ENCODE results near the gene EPHB3. TPM values are rescaled to one million over a fixed set of nuclear protein-coding genes. Genes with fewer than 3 reads are reported as not detected.

The EPHB3 gene
- total and polyA plus RNA-seq, 2 donors (not counting 3 experiments of a cell fraction or from before 2014, with no cell fraction given): 0.01 TPM; not detected in 1

GRCh38 chr3:184595726-184596125 lies 34.1 kb downstream of the EPHB3 start:
- dilution Hi-C loops (cut with MboI; ENCODE audit: extremely low pct_ligation_motif_present, low sequenced_read_pairs) (no loop called here), intact Hi-C loops (cut with micrococcal nuclease) (no loop called here)
- TF ChIP-seq MYC (IDR thresholded peaks at IDR 0.05; ENCODE audit: low read depth, low read length) (no peak), FOS (IDR thresholded peaks at IDR 0.05; ENCODE audit: borderline replicate concordance, insufficient read depth, low read length) (no peak), GATA2 (IDR thresholded peaks at IDR 0.05; ENCODE audit: insufficient read depth, insufficient read length, low read depth, low read length) (no peak)
- Histone ChIP-seq H2AFZ (ENCODE audit: low read depth, low read length) (no peak overlapping the region), H3K36me3 (ENCODE audit: control insufficient read depth in 2 of 2, extremely low read depth in 1 of 2, insufficient read depth in 2 of 2, low read length in 2 of 2) (no peaks in the 10 kb centered on the region), H3K4me2 (ENCODE audit: insufficient read depth, low read length) (no peak overlapping the region), H3K27me3 (ENCODE audit: control insufficient read depth in 2 of 2, insufficient read depth in 2 of 2, low read length in 2 of 2) (peaks cover 5 to 8% of the 10 kb centered on the region in 2 experiments), H3K9me3 (replicated peaks; ENCODE audit: control insufficient read depth, insufficient read depth, low read length) (no peaks in the 10 kb centered on the region), H3K9me1 (replicated peaks; ENCODE audit: control insufficient read depth, extremely low read depth, insufficient read depth, low read length) (no peaks in the 10 kb centered on the region), H3K27ac (ENCODE audit: insufficient read depth, low read depth, low read length) (no peak overlapping the region), H4K20me1 (replicated peaks; ENCODE audit: control insufficient read depth, extremely low read depth, insufficient read depth, low read length) (no peaks in the 10 kb centered on the region), H3K9ac (replicated peaks; ENCODE audit: extremely low read depth, insufficient read depth, low read length) (no peak overlapping the region), H3K79me2 (ENCODE audit: control insufficient read depth, insufficient read depth, low read length) (no peaks in the 10 kb centered on the region), H3K4me3 (replicated peaks in 1 of 3; ENCODE audit: insufficient read depth in 1 of 3, low read depth in 1 of 3, low read length in 3 of 3) (no peak overlapping the region), H3K4me1 (ENCODE audit: control insufficient read depth, extremely low read depth, insufficient read depth, low read length) (no peaks in the 10 kb centered on the region)
- ChIA-PET POLR2A (no interaction called here), CTCF (interaction anchor here (1.1 kb wide), 1 partner anchor 24 kb away, joined by 3 read pairs; no protein-coding TSS in a partner anchor)
- DNase-seq (ENCODE audit: low read depth, low spot score): no peak
- BruUV-seq (replicated peaks): no TSS peak
- no peak for FAIRE-seq

- H4K20me1 ChIP-seq (replicated peaks; ENCODE audit: control insufficient read depth, extremely low read depth, insufficient read depth, low read length): no peaks in the 10 kb centered on the region
- no peaks in the 10 kb centered on the region for H3K79me2 ChIP-seq (ENCODE audit: control insufficient read depth, insufficient read depth, low read length)
- no peaks in the 10 kb centered on the region for H3K4me1 ChIP-seq (ENCODE audit: control insufficient read depth, extremely low read depth, insufficient read depth, low read length)
- peaks cover 10 to 12% of the 10 kb centered on the region in 2 experiments for H3K27me3 ChIP-seq (ENCODE audit: control insufficient read depth in 2 of 2, insufficient read depth in 2 of 2, low read length in 2 of 2)
- no peaks in the 10 kb centered on the region for H3K9me3 ChIP-seq (replicated peaks; ENCODE audit: control insufficient read depth, insufficient read depth, low read length)
- no peak for TF ChIP-seq EZH2 (IDR thresholded peaks at IDR 0.05; ENCODE audit: borderline replicate concordance, low read depth, low read length, severe bottlenecking)
- TF ChIP-seq GATA2 (IDR thresholded peaks at IDR 0.05; ENCODE audit: insufficient read depth, insufficient read length, low read depth, low read length): no peak
- no peak for TF ChIP-seq MYC (IDR thresholded peaks at IDR 0.05; ENCODE audit: low read depth, low read length)
- no peak for TF ChIP-seq JUN (IDR thresholded peaks at IDR 0.05; ENCODE audit: borderline replicate concordance, insufficient read depth, insufficient read length, low read depth)
- TF ChIP-seq CTCF (IDR thresholded peaks at IDR 0.05; ENCODE audit: extremely low read depth in 1 of 2, insufficient read depth in 1 of 2, low read depth in 1 of 2, low read length in 2 of 2): no peak
- TF ChIP-seq POLR2A (IDR thresholded peaks at IDR 0.05; ENCODE audit: low read depth, low read length): no peak
- no peak for TF ChIP-seq POLR2AphosphoS5 (IDR thresholded peaks at IDR 0.05; ENCODE audit: insufficient read depth, low read depth, low read length)
- TF ChIP-seq FOS (IDR thresholded peaks at IDR 0.05; ENCODE audit: borderline replicate concordance, insufficient read depth, low read length): no peak
- TF ChIP-seq MAX (IDR thresholded peaks at IDR 0.05; ENCODE audit: insufficient read depth, insufficient read length): no peak
- no peak overlapping the region for H3K4me2 ChIP-seq (ENCODE audit: insufficient read depth, low read length)
- BruUV-seq (replicated peaks): no TSS peak
- no peaks in the 10 kb centered on the region for H3K9me1 ChIP-seq (replicated peaks; ENCODE audit: control insufficient read depth, extremely low read depth, insufficient read depth, low read length)
- dilution Hi-C loops (cut with MboI; ENCODE audit: extremely low pct_ligation_motif_present, low sequenced_read_pairs): no loop called here
- POLR2A ChIA-PET: no interaction called here
- H3K9ac ChIP-seq (replicated peaks; ENCODE audit: extremely low read depth, insufficient read depth, low read length): no peak overlapping the region
- H3K27ac ChIP-seq (ENCODE audit: insufficient read depth, low read depth, low read length): no peak overlapping the region
- intact Hi-C loops (cut with micrococcal nuclease): no loop called here
- H3K4me3 ChIP-seq (replicated peaks in 1 of 3; ENCODE audit: insufficient read depth in 1 of 3, low read depth in 1 of 3, low read length in 3 of 3): no peak overlapping the region
- H2AFZ ChIP-seq (ENCODE audit: low read depth, low read length): no peak overlapping the region
- FAIRE-seq (no peak), DNase-seq (ENCODE audit: low read depth, low spot score) (no peak)
- CTCF ChIA-PET: no interaction called here
- no peaks in the 10 kb centered on the region for H3K36me3 ChIP-seq (ENCODE audit: control insufficient read depth in 2 of 2, extremely low read depth in 1 of 2, insufficient read depth in 2 of 2, low read length in 2 of 2)
These were observed 34.6 kb downstream of the EPHB3 start for GRCh38 chr3:184596233-184596632.

Measured in endothelial cell of umbilical vein (primary cell).